Keratinocyte (primary cell): Measurements from ENCODE around the gene C3orf20.

Experiments
- EZH2 ChIP-seq: IDR thresholded peaks from one replicate; pipeline ENCODE4 v1.6.1; 2012; ENCODE audit warnings: inconsistent platforms, mild to moderate bottlenecking, low read length, moderate library complexity
- TF ChIP-seq, protein P1 (sequence below), 3 experiments: IDR thresholded peaks in 1 of 3; conservative IDR thresholded peaks in 1 of 3; optimal IDR thresholded peaks in 1 of 3; 2 replicates in 2 of 3; 3 replicates in 1 of 3; pipeline versions ENCODE3 to v1.5.1; 2011; ENCODE audit warnings: low read length in 3 of 3, mild to moderate bottlenecking in 3 of 3, moderate library complexity in 2 of 3, control low read depth in 1 of 3, inconsistent platforms in 1 of 3; ENCODE audit not compliant: insufficient read depth in 2 of 3; ENCODE audit errors: extremely low read depth in 1 of 3

- TF ChIP-seq, protein P1, sequence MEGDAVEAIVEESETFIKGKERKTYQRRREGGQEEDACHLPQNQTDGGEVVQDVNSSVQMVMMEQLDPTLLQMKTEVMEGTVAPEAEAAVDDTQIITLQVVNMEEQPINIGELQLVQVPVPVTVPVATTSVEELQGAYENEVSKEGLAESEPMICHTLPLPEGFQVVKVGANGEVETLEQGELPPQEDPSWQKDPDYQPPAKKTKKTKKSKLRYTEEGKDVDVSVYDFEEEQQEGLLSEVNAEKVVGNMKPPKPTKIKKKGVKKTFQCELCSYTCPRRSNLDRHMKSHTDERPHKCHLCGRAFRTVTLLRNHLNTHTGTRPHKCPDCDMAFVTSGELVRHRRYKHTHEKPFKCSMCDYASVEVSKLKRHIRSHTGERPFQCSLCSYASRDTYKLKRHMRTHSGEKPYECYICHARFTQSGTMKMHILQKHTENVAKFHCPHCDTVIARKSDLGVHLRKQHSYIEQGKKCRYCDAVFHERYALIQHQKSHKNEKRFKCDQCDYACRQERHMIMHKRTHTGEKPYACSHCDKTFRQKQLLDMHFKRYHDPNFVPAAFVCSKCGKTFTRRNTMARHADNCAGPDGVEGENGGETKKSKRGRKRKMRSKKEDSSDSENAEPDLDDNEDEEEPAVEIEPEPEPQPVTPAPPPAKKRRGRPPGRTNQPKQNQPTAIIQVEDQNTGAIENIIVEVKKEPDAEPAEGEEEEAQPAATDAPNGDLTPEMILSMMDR (optimal IDR thresholded peaks at IDR 0.05 in 1 of 3, IDR thresholded peaks at IDR 0.05 in 1 of 3, conservative IDR thresholded peaks at IDR 0.05 in 1 of 3; ENCODE audit: extremely low read depth in 1 of 3, insufficient read depth in 2 of 3, low read length in 3 of 3) = no peak
- TF ChIP-seq EZH2 = no peak
These were observed 75.7 kb downstream of the C3orf20 start for GRCh38 chr3:14750650-14751049.
